ENCODE data around the gene MAD1L1. TPM values are rescaled to one million over a fixed set of nuclear protein-coding genes. Genes with fewer than 3 reads are reported as not detected.

MAD1L1 gene
- total RNA-seq, 1 donor from 2014 or later, result 58.0 TPM

DNA sequence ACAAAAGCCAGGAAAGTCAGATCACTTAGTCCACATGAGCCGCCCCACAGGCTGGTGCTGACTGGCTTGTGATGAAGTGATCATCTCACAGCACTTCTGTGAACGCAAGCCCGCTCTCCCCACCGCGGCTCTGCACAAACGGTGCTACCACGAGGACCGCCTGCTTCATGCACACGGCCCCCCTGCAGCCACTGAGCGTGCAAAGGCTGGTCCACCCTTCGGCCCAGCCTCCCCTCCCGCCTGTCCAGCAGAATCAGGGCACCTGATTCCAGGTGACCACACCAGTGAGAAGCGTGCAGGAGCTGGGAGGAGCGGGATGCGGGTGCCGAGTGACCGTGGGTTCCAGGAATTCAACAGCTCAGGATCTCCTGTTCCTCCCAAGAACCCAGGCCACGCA, 32.2 kb downstream of the MAD1L1 start:
- no peak for DNase-seq

DNA sequence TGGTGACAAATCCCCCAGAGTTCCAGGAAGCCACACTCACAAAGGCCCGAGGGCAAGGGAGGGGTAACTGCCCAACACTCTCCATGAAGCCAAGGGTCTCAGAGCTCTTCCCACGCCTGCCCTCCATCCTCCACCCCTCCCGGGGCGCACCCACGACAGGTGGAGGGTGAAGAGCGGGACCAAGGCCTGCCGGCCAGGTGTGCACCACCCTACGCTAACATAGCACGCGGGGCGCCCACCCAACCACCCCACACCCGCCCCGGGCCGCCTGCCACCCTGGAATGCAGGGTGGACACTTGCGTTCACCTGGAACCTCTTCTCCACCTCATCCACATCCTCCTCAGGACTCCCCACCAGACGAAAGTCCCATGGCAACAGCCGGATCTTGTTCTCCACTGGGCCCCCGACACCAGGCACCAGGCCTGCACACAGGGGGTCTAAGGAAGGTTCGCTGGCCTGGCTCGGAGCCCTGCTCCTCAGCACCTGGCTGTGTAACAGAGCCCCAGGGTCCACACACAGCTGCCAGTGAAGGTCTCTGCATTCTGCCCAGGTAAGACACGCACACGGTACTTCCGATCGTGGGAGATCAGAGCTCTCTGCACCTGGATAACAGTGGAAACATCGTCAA, 32.7 kb downstream of the MAD1L1 start:
- no peak for DNase-seq

DNA sequence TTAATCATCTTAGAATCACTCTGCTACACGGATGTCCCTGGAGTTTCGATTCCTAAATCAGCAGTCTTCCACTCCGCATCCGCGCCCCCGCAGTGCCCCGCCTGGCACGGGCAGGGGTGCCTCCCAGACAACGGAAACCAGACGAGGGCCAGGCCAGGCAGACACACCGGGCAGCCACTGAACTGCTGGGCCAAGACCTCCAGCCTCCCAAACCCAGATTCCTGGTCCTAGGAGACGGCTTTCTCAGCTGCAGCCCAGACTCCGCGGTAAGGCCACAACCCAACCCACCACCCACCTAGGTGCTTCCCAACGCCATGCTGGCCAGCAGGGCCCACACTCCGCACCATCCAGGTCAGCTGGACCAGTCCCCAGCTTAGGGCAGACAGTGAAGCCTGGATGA, 33.2 kb downstream of the MAD1L1 start:
- DNase-seq, result no peak

DNA sequence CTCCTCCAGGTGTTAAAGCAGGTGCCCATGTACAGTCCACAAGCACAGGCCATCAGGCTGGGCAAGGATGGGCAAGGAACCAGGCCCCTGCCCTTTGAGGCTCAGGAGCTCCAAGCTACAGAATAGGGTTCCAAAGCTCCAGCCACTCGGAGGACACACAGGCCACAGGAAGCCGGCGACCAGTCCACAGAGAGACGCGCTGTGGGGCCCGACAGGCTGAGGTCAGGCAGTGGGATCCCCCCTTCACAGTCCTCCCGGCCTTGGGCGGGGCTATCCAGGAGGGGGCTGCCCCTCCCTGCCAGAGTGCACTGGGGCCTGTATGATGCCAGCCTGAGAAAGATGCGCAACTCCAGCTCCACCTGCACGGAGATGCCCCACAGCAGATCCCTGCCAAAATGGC, 34.0 kb downstream of the MAD1L1 start:
- DNase-seq, result no peak

DNA sequence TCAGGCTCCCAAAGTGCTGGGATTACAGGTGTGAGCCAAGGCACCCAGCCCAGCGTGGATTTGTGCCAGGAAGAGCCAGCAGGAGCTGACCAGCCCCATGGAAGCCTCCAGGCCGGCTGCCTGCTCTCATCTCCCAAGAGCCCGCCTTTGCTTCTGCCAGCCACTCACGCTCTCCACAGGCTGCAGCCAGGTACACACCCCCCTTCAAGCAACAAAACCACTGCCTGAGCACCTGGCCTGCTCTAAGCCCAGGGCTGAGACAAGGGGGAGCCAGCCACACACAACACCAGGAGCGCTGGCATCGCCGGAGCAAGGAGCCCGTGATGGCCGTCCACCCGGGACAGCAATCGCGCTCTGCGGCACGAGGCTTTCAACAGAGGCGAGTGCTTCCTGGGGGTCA, 34.5 kb downstream of the MAD1L1 start:
- no peak for DNase-seq

DNA sequence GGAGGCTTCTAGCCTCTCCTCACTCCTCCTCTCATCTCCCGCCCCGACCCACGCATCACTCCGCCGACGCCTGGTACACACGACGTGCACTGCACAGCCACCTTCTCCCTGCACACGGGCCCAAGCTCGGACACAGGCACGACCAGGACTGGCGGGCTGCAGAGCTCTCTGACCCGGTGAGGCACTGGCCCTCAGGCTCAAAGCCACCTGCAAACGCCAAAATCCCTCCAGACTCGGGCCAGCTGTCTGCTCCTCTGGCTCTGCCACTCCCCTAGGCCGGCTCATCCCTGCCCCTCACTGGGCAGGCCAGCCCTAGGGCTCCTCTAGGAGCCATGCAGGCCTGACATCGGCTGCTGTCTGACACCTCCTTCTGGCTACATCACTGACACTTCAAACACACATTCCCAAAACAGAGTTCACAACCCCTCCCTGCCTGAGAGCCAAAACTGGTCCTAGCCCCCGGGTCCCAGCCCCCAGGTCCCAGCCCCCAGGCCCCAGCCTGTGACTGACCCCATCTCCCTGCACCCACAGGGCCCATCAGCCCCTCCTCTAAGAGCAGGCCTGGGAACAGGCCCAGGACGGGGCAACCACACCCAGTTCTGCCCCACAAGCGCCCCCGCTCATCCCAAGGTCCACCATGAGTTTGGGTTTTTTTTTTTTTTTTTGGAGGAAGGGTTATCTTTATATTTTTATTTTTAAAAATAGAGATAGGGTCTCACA, 35.1 kb downstream of the MAD1L1 start:
- no peak for DNase-seq

DNA sequence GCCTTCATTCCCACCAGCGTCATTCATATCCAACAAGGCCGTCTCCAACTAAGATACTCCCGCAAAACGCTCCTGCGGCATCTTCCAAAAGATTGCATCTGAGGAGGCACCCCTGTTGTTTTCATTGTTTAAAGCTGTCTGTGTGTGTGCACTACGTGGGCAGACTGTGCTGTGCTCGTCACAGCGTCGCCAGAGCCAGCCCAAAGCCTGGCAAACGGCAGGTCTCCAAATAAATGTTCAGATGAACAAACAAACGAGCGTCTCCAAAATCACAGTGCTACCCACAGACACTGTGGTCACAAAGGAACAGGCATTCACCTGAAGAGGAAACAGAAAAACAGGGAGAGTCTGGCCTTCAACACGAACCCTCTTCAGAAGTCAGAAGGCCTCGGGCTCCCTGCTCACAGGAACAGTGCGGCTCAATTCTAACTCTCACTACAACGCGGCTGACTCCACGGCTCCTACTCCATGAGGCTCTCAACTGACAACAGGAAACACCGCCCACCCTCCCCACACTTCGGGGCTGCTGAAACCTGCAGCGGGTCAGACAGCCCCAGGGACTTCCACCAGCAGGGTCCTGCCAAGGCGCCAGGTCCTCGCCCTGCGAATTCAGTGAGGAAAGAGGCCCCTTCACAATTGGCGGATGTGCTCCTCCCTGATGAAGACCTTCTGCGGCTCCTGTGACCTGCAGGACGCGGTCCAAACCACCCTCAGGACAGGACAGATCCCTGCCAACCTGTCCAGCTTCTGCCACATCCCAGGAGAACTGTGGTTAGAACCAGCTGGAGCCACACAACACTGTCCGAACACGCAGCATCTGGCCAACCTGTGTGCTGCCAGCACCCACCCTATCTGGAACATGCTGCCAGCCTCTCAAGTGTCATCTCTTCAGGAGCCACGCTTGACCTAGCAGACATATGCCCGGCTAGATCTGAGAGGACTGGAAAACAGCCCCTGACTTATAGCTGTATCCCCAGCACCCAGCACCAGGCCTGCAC, 36.1 kb downstream of the MAD1L1 start:
- no peak for DNase-seq

DNA sequence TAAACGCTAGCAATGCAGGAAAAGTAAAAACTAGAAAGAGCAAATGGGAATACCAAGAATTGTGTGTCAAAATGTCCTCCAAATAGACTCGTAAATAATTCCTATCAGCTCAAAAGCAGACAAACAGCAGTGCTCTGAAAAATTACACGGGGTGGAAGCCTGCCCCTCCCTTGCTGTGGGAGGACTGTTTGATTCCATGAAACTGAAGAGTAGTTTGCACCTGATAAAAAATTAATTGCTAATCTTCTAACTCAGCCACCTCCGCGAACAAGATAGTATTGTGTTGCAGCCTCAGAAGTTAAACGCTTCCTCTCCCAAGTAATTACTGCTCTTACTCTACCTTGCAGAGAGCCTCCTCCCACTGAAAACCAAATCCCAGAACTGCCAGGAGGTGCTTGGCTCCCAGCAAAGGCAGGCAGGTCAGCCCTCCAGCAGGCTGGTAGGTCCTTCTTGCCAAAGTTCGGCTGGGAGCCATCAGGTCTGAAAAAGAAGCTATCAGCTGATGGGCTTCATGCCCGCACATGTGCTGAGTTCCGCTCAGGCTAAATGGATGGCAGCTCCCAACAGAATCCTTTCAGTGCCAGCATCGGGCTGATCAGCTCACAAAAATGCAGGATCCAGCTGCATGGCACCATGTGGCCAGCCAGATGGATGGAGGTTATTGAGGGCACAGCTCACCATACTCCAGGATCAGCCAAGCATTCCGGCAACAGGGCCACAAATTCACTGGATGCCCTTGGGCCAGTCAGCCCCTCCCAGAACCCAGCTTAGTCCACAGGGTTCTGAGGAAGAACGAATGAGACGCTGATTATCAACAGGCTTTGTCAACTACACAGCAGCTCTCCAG, 37.1 kb downstream of the MAD1L1 start:
- peak; percentile 93 for DNase-seq

DNA sequence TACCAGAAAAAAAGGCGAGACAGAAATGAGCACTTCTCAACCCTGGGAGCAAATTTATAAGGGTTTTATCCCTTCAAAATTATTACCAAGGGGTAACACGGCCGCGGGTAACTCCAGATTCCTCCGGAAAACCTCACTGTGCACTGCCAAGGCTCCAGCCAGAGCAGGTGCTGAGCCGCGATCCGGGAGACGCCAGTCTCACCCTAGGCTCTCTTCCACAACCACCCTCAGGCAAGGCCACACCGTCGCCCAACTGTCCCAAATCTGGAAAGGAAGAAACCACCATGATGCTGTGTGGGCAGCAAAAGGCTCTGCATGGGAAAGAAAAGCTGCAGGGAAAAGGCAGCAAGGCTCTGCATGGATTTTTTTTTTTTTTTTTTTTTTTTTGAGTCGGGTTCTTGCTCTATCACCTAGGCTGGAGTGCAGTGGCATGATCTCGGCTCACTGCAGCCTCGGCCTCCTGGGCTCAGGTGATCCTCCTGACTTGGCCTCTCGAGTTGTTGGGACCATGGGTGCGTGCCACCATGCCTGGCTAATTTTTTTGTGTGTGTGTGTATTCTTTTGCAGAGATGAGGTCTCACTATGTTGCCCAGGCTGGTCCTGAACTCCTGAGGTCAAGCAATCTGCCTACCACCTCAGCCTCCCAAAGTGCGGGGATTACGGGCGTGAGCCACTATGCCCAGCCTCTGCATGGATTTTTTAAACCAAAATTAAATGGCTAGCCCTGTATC, 39.0 kb downstream of the MAD1L1 start:
- no peak for DNase-seq

DNA sequence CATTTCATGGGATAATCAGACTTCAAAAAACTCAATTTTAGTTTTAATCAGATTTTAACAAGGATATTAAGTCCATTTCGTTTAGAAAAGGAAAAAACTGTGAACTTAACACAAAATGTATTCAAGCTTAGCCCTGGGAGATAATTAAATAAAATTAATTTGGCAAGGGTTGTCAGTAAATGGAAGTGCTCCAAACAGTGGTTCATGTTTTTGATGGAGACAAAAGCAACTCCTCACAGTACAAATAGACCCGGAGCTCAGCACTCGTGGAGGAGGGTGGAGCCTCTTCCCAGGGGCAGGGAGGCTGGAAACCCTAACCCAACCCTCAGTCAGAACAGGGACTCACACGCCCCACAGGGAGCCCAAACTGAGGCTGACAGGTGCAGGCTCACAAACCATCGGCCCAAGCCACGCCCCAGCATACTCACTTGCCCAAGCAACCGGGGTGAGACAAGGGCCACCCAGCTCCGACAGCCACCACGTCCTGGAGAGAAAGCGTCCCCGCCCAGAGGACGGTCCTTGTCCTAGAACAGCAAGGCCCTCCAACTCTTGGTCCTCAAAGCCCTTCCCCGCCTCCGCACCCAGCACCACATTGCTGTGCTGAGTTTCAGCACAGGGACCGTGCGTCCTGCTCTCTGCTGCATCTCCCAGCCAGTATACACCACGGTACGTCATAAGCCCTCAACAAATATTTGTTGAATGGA, 39.8 kb downstream of the MAD1L1 start:
- DNase-seq, result peak; percentile 83

DNA sequence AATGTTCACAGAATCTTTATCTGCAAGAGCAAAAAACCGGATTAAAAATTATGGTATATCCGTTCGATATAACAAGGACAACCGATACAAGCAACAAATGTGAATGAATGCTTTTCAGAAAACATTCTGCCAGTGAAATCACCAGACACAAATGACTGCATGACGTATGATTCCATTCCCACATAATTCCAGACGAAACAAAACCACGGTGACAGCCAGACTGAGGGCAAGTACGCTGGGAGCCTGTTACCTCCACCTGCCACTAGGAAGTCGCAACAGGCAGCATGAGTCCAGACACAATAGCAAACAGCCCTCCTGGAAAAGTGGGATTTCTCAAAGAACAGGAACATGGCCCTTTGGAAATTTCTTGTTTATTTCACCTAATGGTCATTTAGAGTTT, 41.7 kb downstream of the MAD1L1 start:
- DNase-seq, result no peak

DNA sequence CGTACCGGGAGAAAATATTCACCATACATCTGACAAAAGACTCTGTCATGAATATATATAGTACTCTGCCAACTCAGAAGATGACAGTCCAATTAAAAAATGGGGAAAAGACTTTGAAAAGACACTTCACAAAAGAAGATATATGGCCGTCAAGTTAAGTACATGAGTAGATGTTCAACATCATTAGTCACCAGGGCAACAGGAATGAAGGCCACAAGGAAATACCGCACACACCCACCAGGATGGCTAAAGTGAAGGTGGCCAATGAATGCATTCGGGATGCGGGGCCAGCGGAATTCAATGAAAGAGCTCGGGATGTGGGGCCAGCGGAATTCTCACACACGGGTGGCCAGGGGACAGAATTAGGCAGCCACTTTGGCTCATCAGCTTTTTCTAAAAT, 42.2 kb downstream of the MAD1L1 start:
- DNase-seq, result no peak

DNA sequence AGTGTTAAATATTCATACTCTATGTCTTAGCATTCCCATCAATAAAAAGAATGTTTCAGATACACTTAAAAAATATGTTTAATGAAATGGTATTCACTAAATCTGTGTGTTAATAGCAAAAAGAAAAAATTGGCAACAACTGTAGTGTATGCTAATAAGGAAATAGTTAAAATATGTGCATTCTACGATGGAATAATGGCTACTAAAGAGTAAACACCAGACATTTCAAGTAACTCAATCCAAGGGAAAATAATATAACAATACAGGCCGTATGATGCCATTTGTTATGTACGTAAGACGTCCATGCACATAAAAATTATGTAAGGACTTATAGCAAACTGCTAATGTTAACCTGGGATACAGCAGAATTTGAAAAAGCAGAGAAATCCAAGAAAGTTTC, 46.6 kb downstream of the MAD1L1 start:
- DNase-seq, result no peak

DNA sequence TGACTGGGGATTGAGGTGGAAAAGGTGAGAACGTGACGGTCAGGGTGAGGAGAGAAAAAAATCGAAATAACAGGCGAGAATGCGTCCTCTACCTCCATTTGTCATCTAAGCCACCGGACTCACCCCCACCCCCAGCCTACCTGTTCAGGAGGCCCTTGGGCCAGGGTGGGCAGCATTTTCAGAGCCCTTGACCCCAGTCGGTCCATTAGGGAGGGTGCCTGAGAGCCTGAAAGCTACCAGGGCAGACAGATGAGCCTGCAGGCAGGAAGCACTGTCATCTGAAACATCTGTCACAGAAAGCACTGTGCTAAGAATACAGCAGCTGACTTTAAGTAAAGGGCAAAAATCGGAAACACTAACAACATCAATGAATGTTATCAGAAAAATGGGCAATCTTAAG, 47.0 kb downstream of the MAD1L1 start:
- no peak for DNase-seq

DNA sequence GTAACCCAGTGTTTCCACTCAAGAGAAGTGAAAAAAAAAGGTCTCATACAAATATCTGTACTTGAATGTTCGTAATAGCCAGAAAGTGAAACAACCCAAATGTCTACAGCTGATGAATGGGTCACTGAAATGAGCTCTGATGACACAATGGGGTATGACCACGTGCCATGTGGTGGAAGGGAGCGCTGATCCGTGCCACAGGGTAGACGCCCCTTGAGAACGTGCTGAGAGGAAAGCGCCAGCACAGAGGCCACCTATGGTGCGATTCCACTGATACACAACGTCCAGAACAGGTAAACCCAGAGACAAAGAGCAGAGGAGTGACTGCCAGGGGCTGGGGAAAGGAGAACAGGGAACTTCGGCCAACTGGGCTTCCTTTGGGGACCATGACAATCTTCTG, 50.3 kb downstream of the MAD1L1 start:
- no peak for DNase-seq

DNA sequence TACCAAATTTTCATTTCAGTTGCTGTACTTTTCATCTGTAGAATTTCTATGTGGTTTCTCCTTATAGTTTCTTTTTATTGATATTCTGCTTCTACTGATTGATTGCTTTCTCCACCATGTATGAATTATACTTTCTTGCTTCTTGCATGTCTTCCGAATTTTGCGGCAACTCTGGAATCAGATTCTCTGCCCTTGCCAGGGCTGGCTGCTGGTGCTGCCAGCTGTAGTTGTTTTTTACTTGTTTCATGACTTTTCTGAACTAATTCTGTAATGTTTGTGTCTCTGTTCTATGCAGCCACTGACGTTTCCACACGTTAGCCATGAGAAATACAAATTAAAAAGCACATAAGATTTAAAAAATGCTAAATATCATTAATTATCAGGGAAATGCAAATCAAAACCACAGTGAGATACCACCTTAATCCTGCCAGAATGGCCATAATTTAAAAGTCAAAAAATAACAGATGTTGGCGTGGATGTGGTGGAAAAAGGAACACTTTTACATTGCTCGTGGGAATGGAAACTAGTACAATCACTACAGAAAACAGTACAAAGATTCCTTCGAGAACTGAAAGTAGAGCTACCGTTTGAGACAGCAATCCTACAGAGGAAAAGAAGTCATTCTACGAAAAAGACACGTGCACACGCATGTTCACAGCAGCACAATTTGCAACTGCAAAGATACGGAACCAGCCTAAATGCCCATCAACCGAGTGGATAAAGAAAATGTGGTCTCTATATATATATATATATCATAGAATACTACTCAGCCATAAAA, 51.5 kb downstream of the MAD1L1 start:
- no peak for DNase-seq

DNA sequence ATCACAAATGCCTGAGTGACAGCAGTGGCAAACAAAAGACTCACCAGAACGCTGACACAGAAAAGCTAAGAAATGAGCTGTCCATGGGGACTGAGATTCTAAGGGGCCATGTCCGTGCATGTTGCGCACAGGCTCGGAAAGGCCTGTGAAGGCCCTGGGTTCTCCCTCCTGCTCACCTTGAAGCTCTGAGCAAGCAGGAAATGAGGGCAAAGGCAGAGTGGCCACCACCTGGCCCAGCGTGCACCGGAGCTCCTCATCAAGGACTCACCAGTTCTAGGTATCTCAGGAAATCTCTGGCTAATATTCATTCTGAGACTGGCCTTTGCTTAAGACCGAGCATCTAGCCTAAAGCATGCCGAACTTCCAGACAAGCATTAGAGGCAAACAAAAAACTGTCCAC, 52.7 kb downstream of the MAD1L1 start:
- no peak for DNase-seq

DNA sequence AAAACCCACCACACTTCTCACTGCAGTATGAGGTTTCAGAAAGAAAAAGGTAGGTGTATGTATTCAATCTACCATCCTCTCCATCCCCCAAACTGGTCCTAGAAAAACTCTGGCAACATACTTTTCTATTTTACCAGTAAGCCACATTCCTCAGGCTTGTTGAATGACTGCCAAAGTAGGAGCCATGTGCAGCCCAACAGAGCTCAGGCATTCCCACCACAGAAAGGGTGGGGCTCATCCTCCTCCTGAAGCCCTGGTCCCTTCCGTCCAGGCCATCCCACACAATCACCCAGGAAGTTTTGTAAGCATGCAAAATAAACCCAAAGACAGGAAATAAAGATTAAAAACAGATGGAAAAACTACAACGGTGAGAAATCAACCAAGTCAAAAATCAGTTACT, 57.2 kb downstream of the MAD1L1 start:
- DNase-seq, result peak; percentile 87

DNA sequence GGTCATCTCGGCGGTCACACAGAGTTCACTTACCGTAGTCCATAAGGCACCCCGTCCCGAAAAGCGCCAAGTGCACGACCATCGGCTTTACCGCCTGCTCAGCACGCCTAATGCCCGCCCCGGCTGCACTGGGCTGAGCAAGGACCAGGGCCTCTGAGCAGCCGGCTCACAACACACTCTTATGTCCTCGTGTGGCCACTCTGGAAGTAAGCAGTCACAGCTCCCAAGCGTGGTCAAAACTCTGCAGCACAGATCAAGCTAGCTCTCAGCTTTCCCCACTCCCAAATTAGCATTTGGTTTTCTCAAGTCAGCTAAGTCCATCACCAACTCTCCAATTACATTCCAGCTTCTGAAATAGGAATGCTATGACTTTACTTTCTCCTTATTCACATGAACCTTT, 57.7 kb downstream of the MAD1L1 start:
- peak; percentile 81 for DNase-seq
